ENCODE data around the gene ELF1. TPM values are rescaled to one million over a fixed set of nuclear protein-coding genes. Genes with fewer than 3 reads are reported as not detected.
"Not testable (repeated sequence)": the region's sequence is repeated elsewhere in the genome, so short reads cannot be mapped to it uniquely, and the experiment has no call there.

The ELF1 gene
- total and polyA plus RNA-seq, 12 donors = 9.9 to 60.5 (median 38.2) TPM

- Histone ChIP-seq H3K36me3 (peaks cover 0 to 54% (median 23%) of the 10 kb centered on the region in 9 donors), H3K4me3 (no peak overlapping the region), H3K27me3 (no peaks in the 10 kb centered on the region), H3K27ac (no peak overlapping the region), H3K4me1 (peaks cover 0 to 9% (median 0%) of the 10 kb centered on the region in 9 donors), H3K9me3 (no peaks in the 10 kb centered on the region)
- no peak for TF ChIP-seq CTCF (IDR thresholded peaks at IDR 0.05)
- DNase-seq = no peak
- WGBS, 2 donors = 96% methylated on average over 9 of the region's 9 CpGs
- intact Hi-C loops (cut with DNase I) = loop anchor here in 1 of 10 donors (10.0 kb wide), 1 partner anchor 127 kb away; no protein-coding TSS in a partner anchor
- ATAC-seq = peak in 1 of 8 donors; percentile 8
Observed at GRCh38 chr13:40927929-40928328, 91.2 kb downstream of the ELF1 start.

- Histone ChIP-seq H3K9me3 (no peaks in the 10 kb centered on the region), H3K4me1 (peaks cover 0 to 17% (median 11%) of the 10 kb centered on the region in 9 donors), H3K4me3 (no peak overlapping the region), H3K36me3 (peaks cover 0 to 13% (median 4%) of the 10 kb centered on the region in 9 donors), H3K27ac (no peak overlapping the region), H3K27me3 (no peaks in the 10 kb centered on the region)
- TF ChIP-seq CTCF (IDR thresholded peaks at IDR 0.05) = no peak
- ATAC-seq = no peak
- intact Hi-C loops (cut with DNase I) = loop anchor here in 4 of 10 donors (5.0 to 10.0 kb wide), 4 partner anchors 131 to 138 kb away; partner anchors contain the start of genes WBP4 (in 2 of the 4) and SLC25A15 (in 1 of the 4)
- DNase-seq = no peak
Observed at GRCh38 chr13:40923867-40924266, 95.2 kb downstream of the ELF1 start.

GRCh38 chr13:40922437-40923040 lies 96.6 kb downstream of the ELF1 start:
- Histone ChIP-seq H3K27ac (peak overlapping the region in 4 of 10 donors; percentile 45 to 89 (median 72)), H3K36me3 (peaks cover 0 to 3% (median 0%) of the 10 kb centered on the region in 9 donors), H3K27me3 (no peaks in the 10 kb centered on the region), H3K4me3 (peak overlapping the region in 3 of 10 donors; percentile 65 to 77 (median 72)), H3K4me1 (peaks cover 0 to 17% (median 11%) of the 10 kb centered on the region in 9 donors), H3K9me3 (no peaks in the 10 kb centered on the region)
- 64 to 66% methylated on average over 28 of the region's 28 CpGs for WGBS, 2 donors
- ATAC-seq = no peak
- intact Hi-C loops (cut with DNase I) = loop anchor here in 4 of 10 donors (5.0 to 10.0 kb wide), 4 partner anchors 132 to 140 kb away; partner anchors contain the start of genes WBP4 (in 2 of the 4) and SLC25A15 (in 1 of the 4)
- TF ChIP-seq CTCF (IDR thresholded peaks at IDR 0.05) = no peak
- peak; percentile 13 to 18 for DNase-seq

GRCh38 chr13:40920826-40921225 lies 98.3 kb downstream of the ELF1 start:
- H3K9me3 ChIP-seq = no peaks in the 10 kb centered on the region
- peak overlapping the region; percentile 59 to 89 (median 79) for H3K27ac ChIP-seq
- peaks cover 0 to 17% (median 11%) of the 10 kb centered on the region in 9 donors for H3K4me1 ChIP-seq
- 21 to 23% methylated on average over 5 of the region's 5 CpGs for WGBS, 2 donors
- H3K36me3 ChIP-seq = peaks cover 0 to 3% (median 0%) of the 10 kb centered on the region in 9 donors
- DNase-seq (no peak), ATAC-seq (no peak)
- H3K4me3 ChIP-seq = peak overlapping the region; percentile 43 to 82 (median 68)
- H3K27me3 ChIP-seq = no peaks in the 10 kb centered on the region
- intact Hi-C loops (cut with DNase I) = loop anchor here in 7 of 10 donors (1.0 to 10.0 kb wide), 7 partner anchors 134 to 141 kb away; partner anchors contain the start of genes WBP4 (in 4 of the 7) and SLC25A15 (in 1 of the 7)
- TF ChIP-seq CTCF (IDR thresholded peaks at IDR 0.05) = no peak

- DNase-seq, H3K27me3 ChIP-seq, H3K27ac ChIP-seq, H3K36me3 ChIP-seq, H3K9me3 ChIP-seq, ATAC-seq: not testable (repeated sequence)
- intact Hi-C loops (cut with DNase I) = loop anchor here in 5 of 10 donors (2.0 to 10.0 kb wide), 5 partner anchors 133 to 142 kb away; partner anchors contain the start of genes WBP4 (in 3 of the 5) and SLC25A15 (in 1 of the 5)
- Histone ChIP-seq H3K4me1 (peaks cover 0 to 17% (median 11%) of the 10 kb centered on the region in 9 donors), H3K4me3 (peak overlapping the region in 1 of 10 donors; percentile 77)
- 95 to 97% methylated on average over 7 of the region's 7 CpGs for WGBS, 2 donors
Observed at GRCh38 chr13:40919901-40920300, 99.2 kb downstream of the ELF1 start.
